Measurements from ENCODE around the gene OR3A2. TPM values are rescaled to one million over a fixed set of nuclear protein-coding genes. Genes with fewer than 3 reads are reported as not detected.

OR3A2 gene
- total RNA-seq, 1 donor from 2014 or later, result not detected

Other genes with a start within 250 kb of the OR3A2 start
- not detected for gene OR1A2, start 188.8 kb downstream of the OR3A2 start, total RNA-seq
- gene OR1A1, start 178.6 kb downstream of the OR3A2 start, total RNA-seq, result not detected
- gene OR3A1, start 87.9 kb downstream of the OR3A2 start, total RNA-seq, result not detected
- gene OR1E1, start 12.1 kb upstream of the OR3A2 start, total RNA-seq, result not detected
- not detected for gene OR3A3, start 25.1 kb upstream of the OR3A2 start, total RNA-seq
- gene OR1E2, start 47.5 kb upstream of the OR3A2 start, total RNA-seq, result not detected
- 0.53 TPM for gene SPATA22, start 85.5 kb upstream of the OR3A2 start, total RNA-seq
- gene ASPA, start 89.7 kb upstream of the OR3A2 start, total RNA-seq, result 8.2 TPM
- gene TRPV3, start 171.5 kb upstream of the OR3A2 start, total RNA-seq, result 0.68 TPM
- gene TRPV1, start 223.1 kb upstream of the OR3A2 start, total RNA-seq, result 3.4 TPM
- gene SHPK, start 249.9 kb upstream of the OR3A2 start, total RNA-seq, result 10.6 TPM